WTC11 (cell line): Measurements from ENCODE around the gene FYN. TPM values are rescaled to one million over a fixed set of nuclear protein-coding genes. Genes with fewer than 3 reads are reported as not detected.

Experiments used
- ATAC-seq: fragments of 200-7000 bp; cut with Tn5 transposase; 2 replicates; pipeline ENCODE4 v1.10.0; 2021; ENCODE audit warnings: mild to moderate bottlenecking, moderate library complexity
- CTCF ChIA-PET: fragments of 300-600 bp; sonication (Branson Sonifier 250); formaldehyde crosslinking; loops from one replicate; lab custom pipeline; 2021; ENCODE audit warnings: antibody characterized with exemption; lab: Charles Lee
- POLR2A ChIA-PET: fragments of 350-600 bp; sonication (Branson Sonifier 250); formaldehyde crosslinking; loops from one replicate; lab custom pipeline; 2021; ENCODE audit warnings: antibody characterized with exemption; lab: Charles Lee
- DNase-seq: peaks from one replicate; pipeline ENCODE4 v3.0.0; 2021; ENCODE audit warnings: low spot score
- H3K27ac Mint-ChIP-seq: 2 replicates; pipeline ENCODE4 v1.8.0; 2021; ENCODE audit warnings: mixed read lengths
- H3K27me3 Mint-ChIP-seq: 2 replicates; pipeline ENCODE4 v1.8.0; 2021; ENCODE audit warnings: low read depth, mild to moderate bottlenecking, moderate library complexity, mixed read lengths
- H3K36me3 Mint-ChIP-seq: 2 replicates; pipeline ENCODE4 v1.8.0; 2021; ENCODE audit warnings: mixed read lengths
- H3K4me1 Mint-ChIP-seq: 2 replicates; pipeline ENCODE4 v1.8.0; 2022; ENCODE audit warnings: mixed read lengths
- H3K4me3 Mint-ChIP-seq: 2 replicates; pipeline ENCODE4 v1.8.0; 2021; ENCODE audit warnings: mild to moderate bottlenecking, moderate library complexity, mixed read lengths
- H3K9me3 Mint-ChIP-seq: 2 replicates; pipeline ENCODE4 v1.8.0; 2021; ENCODE audit warnings: mixed read lengths
- AFF4 ChIP-seq: sonication (generic); formaldehyde crosslinking; IDR thresholded peaks from 2 replicates; pipeline ENCODE4 v1.8.1; 2023; ENCODE audit warnings: mild to moderate bottlenecking, missing genetic modification reagents, borderline replicate concordance
- ELF4 ChIP-seq: sonication (generic); formaldehyde crosslinking; IDR thresholded peaks from 2 replicates; pipeline ENCODE4 v1.8.1; 2022; ENCODE audit warnings: low read depth, mild to moderate bottlenecking, moderate library complexity, missing genetic modification reagents
- FOXK1 ChIP-seq: sonication (generic); formaldehyde crosslinking; IDR thresholded peaks from 2 replicates; pipeline ENCODE4 v1.8.0; 2022; ENCODE audit warnings: mild to moderate bottlenecking, moderate library complexity, missing genetic modification reagents
- HMGXB4 ChIP-seq: sonication (generic); formaldehyde crosslinking; IDR thresholded peaks from 2 replicates; pipeline ENCODE4 v1.8.1; 2023; ENCODE audit warnings: mild to moderate bottlenecking, moderate library complexity, missing genetic modification reagents
- MXD4 ChIP-seq: fragments of 250-450 bp; sonication (Bioruptor Pico); IDR thresholded peaks from 2 replicates; pipeline ENCODE4 v1.8.0; 2021; ENCODE audit warnings: mild to moderate bottlenecking, moderate library complexity, borderline replicate concordance
- NFATC4 ChIP-seq: fragments of 250-450 bp; sonication (Bioruptor Pico); IDR thresholded peaks from 2 replicates; pipeline ENCODE4 v1.9.0; 2021; ENCODE audit warnings: mild to moderate bottlenecking
- NR2C2 ChIP-seq: sonication (generic); formaldehyde crosslinking; IDR thresholded peaks from 2 replicates; pipeline ENCODE4 v1.8.0; 2022; ENCODE audit warnings: mild to moderate bottlenecking, missing genetic modification reagents
- TEAD1 ChIP-seq: sonication (generic); formaldehyde crosslinking; IDR thresholded peaks from 2 replicates; pipeline ENCODE4 v1.8.0; 2022; ENCODE audit warnings: mild to moderate bottlenecking, missing genetic modification reagents
- ZNF219 ChIP-seq: sonication (generic); formaldehyde crosslinking; IDR thresholded peaks from 2 replicates; pipeline ENCODE4 v1.8.0; 2023; ENCODE audit warnings: missing genetic modification reagents, mild to moderate bottlenecking, borderline replicate concordance
- ZNF263 ChIP-seq: sonication (generic); formaldehyde crosslinking; IDR thresholded peaks from 2 replicates; pipeline ENCODE4 v1.8.1; 2022; ENCODE audit warnings: low read depth, mild to moderate bottlenecking, moderate library complexity, missing genetic modification reagents
- ZNF281 ChIP-seq: sonication (generic); formaldehyde crosslinking; IDR thresholded peaks from 2 replicates; pipeline ENCODE4 v1.8.0; 2023; ENCODE audit warnings: mild to moderate bottlenecking, missing genetic modification reagents
- ZNF396 ChIP-seq: fragments of 250-450 bp; sonication (Bioruptor Pico); IDR thresholded peaks from 2 replicates; pipeline ENCODE4 v1.8.0; 2021; ENCODE audit warnings: mild to moderate bottlenecking, moderate library complexity, borderline replicate concordance
- ZNF416 ChIP-seq: fragments of 250-450 bp; sonication (Bioruptor Pico); IDR thresholded peaks from 2 replicates; pipeline ENCODE4 v1.9.0; 2021; ENCODE audit warnings: mild to moderate bottlenecking, inconsistent platforms
- ZNF671 ChIP-seq: fragments of 250-450 bp; sonication (Bioruptor Pico); IDR thresholded peaks from 2 replicates; pipeline ENCODE4 v1.8.0; 2021; ENCODE audit warnings: mild to moderate bottlenecking
- total RNA-seq: library from RNA; stranded (reverse); gene quantifications from 3 replicates; pipeline ENCODE4 v1.2.3, GENCODE V29; 2021
- TF ChIP-seq, protein P1 (sequence below): sonication (generic); formaldehyde crosslinking; IDR thresholded peaks from 2 replicates; pipeline ENCODE4 v1.8.0; 2022; ENCODE audit warnings: mild to moderate bottlenecking, missing genetic modification reagents
- TF ChIP-seq, protein P2 (sequence below): sonication (generic); formaldehyde crosslinking; IDR thresholded peaks from 2 replicates; pipeline ENCODE4 v1.8.0; 2022; ENCODE audit warnings: missing genetic modification reagents
- TF ChIP-seq, protein P3 (sequence below): sonication (generic); formaldehyde crosslinking; IDR thresholded peaks from 2 replicates; pipeline ENCODE4 v1.8.1; 2022; ENCODE audit warnings: low read depth, mild to moderate bottlenecking, moderate library complexity, missing genetic modification reagents, borderline replicate concordance

The FYN gene
- total RNA-seq, 1 experiment from 2014 or later = 63.9 TPM

- DNase-seq = no peak
- TF ChIP-seq ZNF263 (CRISPR knock-in tag) = no peak
- no peak for TF ChIP-seq MXD4 (CRISPR knock-in tag)
- no peak for TF ChIP-seq NFATC4 (CRISPR knock-in tag)
- TF ChIP-seq AFF4 = no peak
- no peak for TF ChIP-seq TEAD1 (CRISPR knock-in tag)
- TF ChIP-seq ZNF219 = no peak
- TF ChIP-seq NR2C2 = no peak
- TF ChIP-seq ZNF281 (CRISPR knock-in tag) = no peak
- TF ChIP-seq, protein P1, sequence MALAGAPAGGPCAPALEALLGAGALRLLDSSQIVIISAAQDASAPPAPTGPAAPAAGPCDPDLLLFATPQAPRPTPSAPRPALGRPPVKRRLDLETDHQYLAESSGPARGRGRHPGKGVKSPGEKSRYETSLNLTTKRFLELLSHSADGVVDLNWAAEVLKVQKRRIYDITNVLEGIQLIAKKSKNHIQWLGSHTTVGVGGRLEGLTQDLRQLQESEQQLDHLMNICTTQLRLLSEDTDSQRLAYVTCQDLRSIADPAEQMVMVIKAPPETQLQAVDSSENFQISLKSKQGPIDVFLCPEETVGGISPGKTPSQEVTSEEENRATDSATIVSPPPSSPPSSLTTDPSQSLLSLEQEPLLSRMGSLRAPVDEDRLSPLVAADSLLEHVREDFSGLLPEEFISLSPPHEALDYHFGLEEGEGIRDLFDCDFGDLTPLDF (CRISPR knock-in tag) = no peak
- TF ChIP-seq, protein P2, sequence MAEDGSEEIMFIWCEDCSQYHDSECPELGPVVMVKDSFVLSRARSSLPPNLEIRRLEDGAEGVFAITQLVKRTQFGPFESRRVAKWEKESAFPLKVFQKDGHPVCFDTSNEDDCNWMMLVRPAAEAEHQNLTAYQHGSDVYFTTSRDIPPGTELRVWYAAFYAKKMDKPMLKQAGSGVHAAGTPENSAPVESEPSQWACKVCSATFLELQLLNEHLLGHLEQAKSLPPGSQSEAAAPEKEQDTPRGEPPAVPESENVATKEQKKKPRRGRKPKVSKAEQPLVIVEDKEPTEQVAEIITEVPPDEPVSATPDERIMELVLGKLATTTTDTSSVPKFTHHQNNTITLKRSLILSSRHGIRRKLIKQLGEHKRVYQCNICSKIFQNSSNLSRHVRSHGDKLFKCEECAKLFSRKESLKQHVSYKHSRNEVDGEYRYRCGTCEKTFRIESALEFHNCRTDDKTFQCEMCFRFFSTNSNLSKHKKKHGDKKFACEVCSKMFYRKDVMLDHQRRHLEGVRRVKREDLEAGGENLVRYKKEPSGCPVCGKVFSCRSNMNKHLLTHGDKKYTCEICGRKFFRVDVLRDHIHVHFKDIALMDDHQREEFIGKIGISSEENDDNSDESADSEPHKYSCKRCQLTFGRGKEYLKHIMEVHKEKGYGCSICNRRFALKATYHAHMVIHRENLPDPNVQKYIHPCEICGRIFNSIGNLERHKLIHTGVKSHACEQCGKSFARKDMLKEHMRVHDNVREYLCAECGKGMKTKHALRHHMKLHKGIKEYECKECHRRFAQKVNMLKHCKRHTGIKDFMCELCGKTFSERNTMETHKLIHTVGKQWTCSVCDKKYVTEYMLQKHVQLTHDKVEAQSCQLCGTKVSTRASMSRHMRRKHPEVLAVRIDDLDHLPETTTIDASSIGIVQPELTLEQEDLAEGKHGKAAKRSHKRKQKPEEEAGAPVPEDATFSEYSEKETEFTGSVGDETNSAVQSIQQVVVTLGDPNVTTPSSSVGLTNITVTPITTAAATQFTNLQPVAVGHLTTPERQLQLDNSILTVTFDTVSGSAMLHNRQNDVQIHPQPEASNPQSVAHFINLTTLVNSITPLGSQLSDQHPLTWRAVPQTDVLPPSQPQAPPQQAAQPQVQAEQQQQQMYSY (CRISPR knock-in tag) = no peak
- TF ChIP-seq, protein P3, sequence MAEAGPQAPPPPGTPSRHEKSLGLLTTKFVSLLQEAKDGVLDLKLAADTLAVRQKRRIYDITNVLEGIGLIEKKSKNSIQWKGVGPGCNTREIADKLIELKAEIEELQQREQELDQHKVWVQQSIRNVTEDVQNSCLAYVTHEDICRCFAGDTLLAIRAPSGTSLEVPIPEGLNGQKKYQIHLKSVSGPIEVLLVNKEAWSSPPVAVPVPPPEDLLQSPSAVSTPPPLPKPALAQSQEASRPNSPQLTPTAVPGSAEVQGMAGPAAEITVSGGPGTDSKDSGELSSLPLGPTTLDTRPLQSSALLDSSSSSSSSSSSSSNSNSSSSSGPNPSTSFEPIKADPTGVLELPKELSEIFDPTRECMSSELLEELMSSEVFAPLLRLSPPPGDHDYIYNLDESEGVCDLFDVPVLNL = no peak
- TF ChIP-seq ZNF416 (CRISPR knock-in tag) = no peak
- no peak for TF ChIP-seq FOXK1 (CRISPR knock-in tag)
- TF ChIP-seq HMGXB4 (CRISPR knock-in tag) = no peak
- TF ChIP-seq ZNF396 (CRISPR knock-in tag) = no peak
- no peak for TF ChIP-seq ZNF671
- TF ChIP-seq ELF4 (CRISPR knock-in tag) = no peak
- TF ChIP-seq, all 79 proteins: peak for 0
- CTCF ChIA-PET = no interaction called here
- POLR2A ChIA-PET = no interaction called here
- no peaks in the 10 kb centered on the region for H3K27me3 Mint-ChIP-seq
- H3K4me3 Mint-ChIP-seq = no peak overlapping the region
- no peaks in the 10 kb centered on the region for H3K36me3 Mint-ChIP-seq
- no peak overlapping the region for H3K27ac Mint-ChIP-seq
- ATAC-seq = no peak
- H3K9me3 Mint-ChIP-seq = no peaks in the 10 kb centered on the region
- peaks cover 9% of the 10 kb centered on the region for H3K4me1 Mint-ChIP-seq
Measured at GRCh38 chr6:111720931-111721496, 152.2 kb downstream of the FYN start.
